Kidney (tissue), 14 donors: ENCODE results near the gene ZNF236. TPM values are rescaled to one million over a fixed set of nuclear protein-coding genes. Genes with fewer than 3 reads are reported as not detected.

ENCODE experiments used
- DNase-seq, 5 donors: peaks; one replicate each; pipeline ENCODE4 v3.0.0-alpha.2; 2013 to 2020
- FAIRE-seq: peaks from 2 replicates; lab custom pipeline; 2012; peaks lifted over from hg19 to GRCh38; lab: Jason Lieb, UNC
- H3K27ac ChIP-seq, 2 donors: one replicate each; pipeline ENCODE4 v1.7.0; 2013; ENCODE audit warnings: low read depth in 2 of 2, low read length in 2 of 2, inconsistent platforms in 1 of 2
- H3K27me3 ChIP-seq: one replicate; pipeline ENCODE4 v1.7.1; 2013; ENCODE audit warnings: low read length, inconsistent platforms; ENCODE audit not compliant: control insufficient read depth, insufficient read depth
- H3K36me3 ChIP-seq, 3 donors: one replicate each; pipeline versions ENCODE4 v1.7.0 to v1.7.1; 2013; ENCODE audit warnings: low read length in 3 of 3, control low read depth in 1 of 3, inconsistent platforms in 1 of 3; ENCODE audit not compliant: insufficient read depth in 3 of 3, control insufficient read depth in 2 of 3
- H3K4me1 ChIP-seq, 3 donors: one replicate each; pipeline versions ENCODE4 v1.7.0 to v1.7.1; 2013; ENCODE audit warnings: low read length in 3 of 3, inconsistent platforms in 1 of 3, low read depth in 1 of 3; ENCODE audit not compliant: control insufficient read depth in 2 of 3, insufficient read depth in 2 of 3
- H3K4me3 ChIP-seq, 3 donors: one replicate each; pipeline versions ENCODE4 v1.7.0 to v1.8.1; 2013; ENCODE audit warnings: low read length in 3 of 3, control low read depth in 1 of 3, inconsistent platforms in 1 of 3
- H3K9ac ChIP-seq, 3 donors: one replicate each; pipeline versions ENCODE4 v1.7.0 to v1.7.1; 2013; ENCODE audit warnings: low read length in 3 of 3, control low read depth in 1 of 3, inconsistent platforms in 1 of 3
- H3K9me3 ChIP-seq, 3 donors: one replicate each; pipeline versions ENCODE4 v1.7.0 to v1.7.1; 2013; ENCODE audit warnings: low read length in 3 of 3, control low read depth in 1 of 3, inconsistent platforms in 1 of 3; ENCODE audit not compliant: control insufficient read depth in 2 of 3, insufficient read depth in 1 of 3
- intact Hi-C: fragments of 100-400 bp; cut with DNase I; formaldehyde crosslinking; loops from one replicate; pipeline ENCODE4 v1.11.1; 2022
- polyA plus RNA-seq: library from polyadenylated mRNA; stranded (reverse); fragments of 350-450 nt; fragmentation: Illumina TruSeq; extraction: RNeasy Lipid Tissue Mini Kit (QIAGEN cat#74804); gene quantifications from one replicate; pipeline ENCODE4 v1.2.3, GENCODE V29; 2014; ENCODE audit warnings: low read depth, low replicate concordance; ENCODE audit not compliant: insufficient read depth
- total RNA-seq: library from RNA; stranded (reverse); fragmentation: NEBNext Ultra II Directional; extraction: Animal tissue kit (Norgen Biotek cat#: 25700); gene quantifications from one replicate; pipeline ENCODE4 v1.2.1, GENCODE V29; 2021
- TF ChIP-seq, protein P1 (sequence below): IDR thresholded peaks from 3 replicates; pipeline ENCODE4 v1.5.1; 2012; ENCODE audit warnings: mild to moderate bottlenecking, moderate library complexity, borderline replicate concordance; ENCODE audit not compliant: insufficient read depth; ENCODE audit errors: extremely low read depth
- donor health status: control.
- donor health status: control.
- donor health status: control.
- donor health status: control.
- donor health status: control.
- donor health status: DM: yes; HTN: yes; CAD: no.
- donor health status: Normal renal cell carcinoma (clear cell type).

Gene ZNF236
- total and polyA plus RNA-seq, 2 donors from 2014 or later = 1.1 to 18.6 TPM

DNA sequence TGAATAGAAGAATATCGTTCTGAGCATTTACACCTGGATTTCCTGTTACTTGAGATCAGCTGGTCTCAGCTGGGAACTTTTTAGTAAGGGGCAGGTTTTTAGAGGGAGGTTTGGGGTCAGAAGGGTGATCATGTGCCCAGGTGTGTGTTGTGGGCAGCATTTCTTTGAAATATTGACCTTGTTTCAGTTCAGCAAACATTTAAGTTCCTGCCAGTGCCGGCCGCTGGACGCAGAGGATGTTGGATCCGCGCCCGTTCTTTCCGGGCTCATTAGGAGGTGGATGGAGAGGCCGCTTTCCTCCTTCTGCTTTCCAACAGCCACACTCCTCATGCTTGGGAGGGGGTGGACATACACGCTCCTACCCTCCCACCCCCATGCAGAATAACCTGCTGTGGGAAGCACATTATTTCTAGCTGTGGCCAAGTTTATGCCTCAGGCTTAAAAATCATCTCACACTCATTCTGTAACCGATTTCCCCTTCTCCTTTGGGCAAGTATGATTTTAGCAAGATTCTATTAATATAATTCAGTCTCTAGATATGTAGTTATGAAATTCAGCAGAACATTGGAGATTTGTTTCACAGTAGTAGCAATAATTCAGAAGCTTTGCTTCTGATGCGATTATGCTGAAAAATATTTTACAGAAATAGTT lies 131.4 kb downstream of the ZNF236 start:
- peak in 3 of 5 donors; percentile 44 to 90 (median 70) for DNase-seq
- H3K27ac ChIP-seq = peak overlapping the region; percentile 7 to 48
- intact Hi-C loops = no loop called here
- H3K9me3 ChIP-seq = no peaks in the 10 kb centered on the region
- H3K9ac ChIP-seq = peak overlapping the region in 1 of 3 donors; percentile 20
- TF ChIP-seq, protein P1, sequence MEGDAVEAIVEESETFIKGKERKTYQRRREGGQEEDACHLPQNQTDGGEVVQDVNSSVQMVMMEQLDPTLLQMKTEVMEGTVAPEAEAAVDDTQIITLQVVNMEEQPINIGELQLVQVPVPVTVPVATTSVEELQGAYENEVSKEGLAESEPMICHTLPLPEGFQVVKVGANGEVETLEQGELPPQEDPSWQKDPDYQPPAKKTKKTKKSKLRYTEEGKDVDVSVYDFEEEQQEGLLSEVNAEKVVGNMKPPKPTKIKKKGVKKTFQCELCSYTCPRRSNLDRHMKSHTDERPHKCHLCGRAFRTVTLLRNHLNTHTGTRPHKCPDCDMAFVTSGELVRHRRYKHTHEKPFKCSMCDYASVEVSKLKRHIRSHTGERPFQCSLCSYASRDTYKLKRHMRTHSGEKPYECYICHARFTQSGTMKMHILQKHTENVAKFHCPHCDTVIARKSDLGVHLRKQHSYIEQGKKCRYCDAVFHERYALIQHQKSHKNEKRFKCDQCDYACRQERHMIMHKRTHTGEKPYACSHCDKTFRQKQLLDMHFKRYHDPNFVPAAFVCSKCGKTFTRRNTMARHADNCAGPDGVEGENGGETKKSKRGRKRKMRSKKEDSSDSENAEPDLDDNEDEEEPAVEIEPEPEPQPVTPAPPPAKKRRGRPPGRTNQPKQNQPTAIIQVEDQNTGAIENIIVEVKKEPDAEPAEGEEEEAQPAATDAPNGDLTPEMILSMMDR = no peak
- FAIRE-seq = no peak
- H3K4me3 ChIP-seq = no peak overlapping the region
- H3K36me3 ChIP-seq = peaks cover 0 to 9% (median 5%) of the 10 kb centered on the region in 3 donors
- peaks cover 0 to 9% (median 8%) of the 10 kb centered on the region in 3 donors for H3K4me1 ChIP-seq
- no peaks in the 10 kb centered on the region for H3K27me3 ChIP-seq

DNA sequence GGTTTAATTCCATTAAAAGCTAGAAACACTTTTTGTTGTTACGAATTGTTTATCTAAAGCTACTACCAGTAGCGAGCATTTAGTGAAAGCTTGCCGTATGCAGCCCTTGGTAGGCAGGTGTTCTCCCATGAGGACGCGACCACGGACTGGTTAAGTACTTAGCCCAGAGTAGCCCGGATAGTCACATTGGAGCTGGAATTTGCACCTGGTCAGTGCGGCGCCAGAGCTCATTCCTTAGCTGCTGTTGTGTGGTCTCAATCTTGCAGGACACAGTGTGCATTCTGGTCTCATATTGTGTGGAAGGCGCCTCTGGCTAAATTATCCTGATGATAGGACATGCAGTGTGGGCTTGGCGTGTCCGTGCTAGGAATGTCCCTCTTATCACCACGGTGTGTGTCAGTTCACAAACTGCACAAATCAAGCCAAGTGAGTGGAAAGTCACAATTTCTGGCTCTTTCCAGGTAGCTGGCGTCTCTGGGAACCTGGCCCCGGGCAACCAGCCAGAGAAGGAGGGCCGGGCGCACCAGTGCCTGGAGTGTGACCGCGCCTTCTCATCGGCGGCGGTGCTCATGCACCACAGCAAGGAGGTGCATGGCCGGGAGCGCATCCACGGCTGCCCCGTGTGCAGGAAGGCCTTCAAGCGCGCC lies 133.3 kb downstream of the ZNF236 start:
- TF ChIP-seq, protein P1 = no peak
- Histone ChIP-seq H3K27ac (no peak overlapping the region), H3K36me3 (peaks cover 4 to 13% (median 8%) of the 10 kb centered on the region in 3 donors), H3K4me3 (no peak overlapping the region), H3K9me3 (no peaks in the 10 kb centered on the region), H3K9ac (no peak overlapping the region), H3K27me3 (no peaks in the 10 kb centered on the region), H3K4me1 (peaks cover 0 to 13% (median 9%) of the 10 kb centered on the region in 3 donors)
- no peak for FAIRE-seq
- intact Hi-C loops = no loop called here
- DNase-seq = peak in 1 of 5 donors; percentile 90

- intact Hi-C loops = no loop called here
- H3K4me3 ChIP-seq = no peak overlapping the region
- H3K27me3 ChIP-seq = no peaks in the 10 kb centered on the region
- TF ChIP-seq, protein P1 = no peak
- H3K4me1 ChIP-seq = peaks cover 0 to 13% (median 6%) of the 10 kb centered on the region in 3 donors
- no peak for DNase-seq
- peaks cover 2 to 16% (median 9%) of the 10 kb centered on the region in 3 donors for H3K36me3 ChIP-seq
- H3K27ac ChIP-seq = no peak overlapping the region
- no peak for FAIRE-seq
- no peaks in the 10 kb centered on the region for H3K9me3 ChIP-seq
- no peak overlapping the region for H3K9ac ChIP-seq
Observed at GRCh38 chr18:76956648-76957047, 134.3 kb downstream of the ZNF236 start.
